Esophagus muscularis mucosa (tissue), 4 donors: ENCODE data around the gene NRROS.

ENCODE experiments used
- EP300 ChIP-seq: sonication (generic); formaldehyde crosslinking; IDR thresholded peaks from one replicate; pipeline ENCODE4 v1.6.1; 2017; ENCODE audit warnings: antibody characterized with exemption
- POLR2A ChIP-seq: fragments of 450-650 bp; IDR thresholded peaks from one replicate; pipeline ENCODE4 v1.6.1; 2017; ENCODE audit warnings: antibody characterized with exemption, moderate library complexity, mild to moderate bottlenecking, low read depth
- POLR2AphosphoS5 ChIP-seq, 2 donors: sonication (generic); formaldehyde crosslinking; IDR thresholded peaks; one replicate each; pipeline ENCODE4 v1.6.1; 2017; ENCODE audit warnings: antibody characterized with exemption in 2 of 2
- TF ChIP-seq, protein P1 (sequence below), 3 experiments: fragments of 200-600 bp in 2 of 3; fragments of 450-650 bp in 1 of 3; sonication (generic) in 2 of 3; IDR thresholded peaks; one replicate each; pipeline ENCODE4 v1.5.1; 2017 to 2019; ENCODE audit warnings: antibody characterized with exemption in 3 of 3, mild to moderate bottlenecking in 2 of 3, moderate library complexity in 1 of 3

DNA sequence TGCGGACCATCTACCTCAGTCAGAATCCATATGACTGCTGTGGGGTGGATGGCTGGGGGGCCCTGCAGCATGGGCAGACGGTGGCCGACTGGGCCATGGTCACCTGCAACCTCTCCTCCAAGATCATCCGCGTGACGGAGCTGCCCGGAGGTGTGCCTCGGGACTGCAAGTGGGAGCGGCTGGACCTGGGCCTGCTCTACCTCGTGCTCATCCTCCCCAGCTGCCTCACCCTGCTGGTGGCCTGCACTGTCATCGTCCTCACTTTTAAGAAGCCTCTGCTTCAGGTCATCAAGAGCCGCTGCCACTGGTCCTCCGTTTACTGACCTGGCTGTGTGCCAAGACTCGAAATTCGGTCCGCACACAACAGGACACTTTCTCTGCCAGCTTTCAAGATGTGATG, 21.9 kb downstream of the NRROS start:
- TF ChIP-seq POLR2A (no peak), EP300 (no peak), POLR2AphosphoS5 (IDR thresholded peaks at IDR 0.05) (no peak)
- TF ChIP-seq, protein P1, sequence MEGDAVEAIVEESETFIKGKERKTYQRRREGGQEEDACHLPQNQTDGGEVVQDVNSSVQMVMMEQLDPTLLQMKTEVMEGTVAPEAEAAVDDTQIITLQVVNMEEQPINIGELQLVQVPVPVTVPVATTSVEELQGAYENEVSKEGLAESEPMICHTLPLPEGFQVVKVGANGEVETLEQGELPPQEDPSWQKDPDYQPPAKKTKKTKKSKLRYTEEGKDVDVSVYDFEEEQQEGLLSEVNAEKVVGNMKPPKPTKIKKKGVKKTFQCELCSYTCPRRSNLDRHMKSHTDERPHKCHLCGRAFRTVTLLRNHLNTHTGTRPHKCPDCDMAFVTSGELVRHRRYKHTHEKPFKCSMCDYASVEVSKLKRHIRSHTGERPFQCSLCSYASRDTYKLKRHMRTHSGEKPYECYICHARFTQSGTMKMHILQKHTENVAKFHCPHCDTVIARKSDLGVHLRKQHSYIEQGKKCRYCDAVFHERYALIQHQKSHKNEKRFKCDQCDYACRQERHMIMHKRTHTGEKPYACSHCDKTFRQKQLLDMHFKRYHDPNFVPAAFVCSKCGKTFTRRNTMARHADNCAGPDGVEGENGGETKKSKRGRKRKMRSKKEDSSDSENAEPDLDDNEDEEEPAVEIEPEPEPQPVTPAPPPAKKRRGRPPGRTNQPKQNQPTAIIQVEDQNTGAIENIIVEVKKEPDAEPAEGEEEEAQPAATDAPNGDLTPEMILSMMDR (IDR thresholded peaks at IDR 0.05), result no peak
